GM10266 (cell line): ENCODE results near the gene RAB3IL1.
"Not testable (repeated sequence)": the region's sequence is repeated elsewhere in the genome, so short reads cannot be mapped to it uniquely, and the experiment has no call there.

ENCODE experiments used
- DNase-seq: peaks from one replicate; pipeline ENCODE4 v3.0.0; 2012; ENCODE audit errors: extremely low spot score
- TF ChIP-seq, protein P1 (sequence below): IDR thresholded peaks from 2 replicates; pipeline ENCODE4 v1.5.1; 2012; ENCODE audit warnings: mild to moderate bottlenecking, low read depth; ENCODE audit not compliant: control insufficient read depth, insufficient read depth; ENCODE audit errors: missing control alignments

The RAB3IL1 gene

DNA sequence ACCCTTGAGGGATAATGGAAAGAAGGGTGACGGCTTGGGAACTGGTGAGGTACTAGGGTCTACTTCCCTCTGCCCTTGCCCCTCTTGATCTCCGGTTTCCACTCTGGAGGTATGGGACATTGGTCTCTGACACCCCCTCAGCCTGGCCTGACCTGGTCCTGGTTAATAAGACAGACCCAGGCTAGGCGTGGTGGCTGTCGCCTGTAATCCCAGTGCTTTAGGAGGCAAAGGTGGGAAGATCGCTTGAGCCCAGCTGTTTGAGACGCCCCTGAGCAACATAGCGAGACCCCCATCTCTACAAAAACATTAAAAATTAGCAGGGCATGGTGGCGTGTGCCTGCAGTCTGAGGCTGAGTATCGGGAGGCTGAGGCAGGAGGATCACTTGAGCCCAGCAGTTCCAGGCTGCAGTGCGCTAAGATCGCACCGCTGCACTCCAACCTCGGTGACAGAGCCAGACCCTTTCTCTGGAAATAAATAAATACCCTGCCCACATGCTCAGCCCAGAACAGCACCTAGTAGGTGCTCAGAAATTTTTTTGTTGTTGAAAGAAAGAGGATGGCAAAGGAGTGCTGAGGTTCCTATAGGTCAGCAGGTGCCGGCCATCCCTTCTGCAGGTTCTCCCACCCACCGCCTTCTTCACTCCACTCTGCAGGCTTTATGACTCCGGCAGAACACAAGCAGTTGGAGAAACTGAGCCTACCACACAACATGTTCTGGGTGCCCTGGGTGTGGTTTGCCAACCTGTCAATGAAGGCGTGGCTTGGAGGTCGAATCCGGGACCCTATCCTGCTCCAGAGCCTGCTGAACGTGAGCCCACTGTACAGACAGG, 39.0 kb upstream of the RAB3IL1 start:
- TF ChIP-seq, protein P1, sequence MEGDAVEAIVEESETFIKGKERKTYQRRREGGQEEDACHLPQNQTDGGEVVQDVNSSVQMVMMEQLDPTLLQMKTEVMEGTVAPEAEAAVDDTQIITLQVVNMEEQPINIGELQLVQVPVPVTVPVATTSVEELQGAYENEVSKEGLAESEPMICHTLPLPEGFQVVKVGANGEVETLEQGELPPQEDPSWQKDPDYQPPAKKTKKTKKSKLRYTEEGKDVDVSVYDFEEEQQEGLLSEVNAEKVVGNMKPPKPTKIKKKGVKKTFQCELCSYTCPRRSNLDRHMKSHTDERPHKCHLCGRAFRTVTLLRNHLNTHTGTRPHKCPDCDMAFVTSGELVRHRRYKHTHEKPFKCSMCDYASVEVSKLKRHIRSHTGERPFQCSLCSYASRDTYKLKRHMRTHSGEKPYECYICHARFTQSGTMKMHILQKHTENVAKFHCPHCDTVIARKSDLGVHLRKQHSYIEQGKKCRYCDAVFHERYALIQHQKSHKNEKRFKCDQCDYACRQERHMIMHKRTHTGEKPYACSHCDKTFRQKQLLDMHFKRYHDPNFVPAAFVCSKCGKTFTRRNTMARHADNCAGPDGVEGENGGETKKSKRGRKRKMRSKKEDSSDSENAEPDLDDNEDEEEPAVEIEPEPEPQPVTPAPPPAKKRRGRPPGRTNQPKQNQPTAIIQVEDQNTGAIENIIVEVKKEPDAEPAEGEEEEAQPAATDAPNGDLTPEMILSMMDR: no peak
- DNase-seq: no peak

DNA sequence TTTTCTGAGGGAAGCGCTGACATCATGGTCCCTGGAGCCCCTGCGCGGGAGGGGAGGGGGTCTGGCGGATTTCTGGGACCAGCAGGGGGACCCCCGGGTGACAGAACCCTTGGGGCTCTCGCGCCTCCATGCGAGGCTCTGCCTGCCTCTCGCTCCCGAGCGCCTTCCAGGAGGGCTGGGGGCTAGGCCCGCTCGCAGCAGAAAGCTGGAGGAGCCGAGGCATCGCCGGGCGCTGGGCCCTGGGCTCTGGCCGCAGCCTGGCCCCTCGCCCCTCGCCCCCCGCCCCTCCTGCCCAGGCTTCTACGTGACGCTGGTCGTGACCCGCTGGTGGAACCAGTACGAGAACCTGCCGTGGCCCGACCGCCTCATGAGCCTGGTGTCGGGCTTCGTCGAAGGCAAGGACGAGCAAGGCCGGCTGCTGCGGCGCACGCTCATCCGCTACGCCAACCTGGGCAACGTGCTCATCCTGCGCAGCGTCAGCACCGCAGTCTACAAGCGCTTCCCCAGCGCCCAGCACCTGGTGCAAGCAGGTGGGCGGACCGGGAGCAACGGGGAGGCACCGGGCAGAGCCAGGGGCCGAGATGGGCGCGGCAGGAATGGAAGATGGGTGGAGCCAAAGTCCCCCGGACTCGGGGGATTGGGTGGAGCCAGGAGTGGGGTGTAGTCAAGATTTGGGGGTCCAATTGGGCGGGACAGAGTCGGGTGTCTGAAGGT, 38.2 kb upstream of the RAB3IL1 start:
- TF ChIP-seq, protein P1: no peak
- DNase-seq: no peak

DNA sequence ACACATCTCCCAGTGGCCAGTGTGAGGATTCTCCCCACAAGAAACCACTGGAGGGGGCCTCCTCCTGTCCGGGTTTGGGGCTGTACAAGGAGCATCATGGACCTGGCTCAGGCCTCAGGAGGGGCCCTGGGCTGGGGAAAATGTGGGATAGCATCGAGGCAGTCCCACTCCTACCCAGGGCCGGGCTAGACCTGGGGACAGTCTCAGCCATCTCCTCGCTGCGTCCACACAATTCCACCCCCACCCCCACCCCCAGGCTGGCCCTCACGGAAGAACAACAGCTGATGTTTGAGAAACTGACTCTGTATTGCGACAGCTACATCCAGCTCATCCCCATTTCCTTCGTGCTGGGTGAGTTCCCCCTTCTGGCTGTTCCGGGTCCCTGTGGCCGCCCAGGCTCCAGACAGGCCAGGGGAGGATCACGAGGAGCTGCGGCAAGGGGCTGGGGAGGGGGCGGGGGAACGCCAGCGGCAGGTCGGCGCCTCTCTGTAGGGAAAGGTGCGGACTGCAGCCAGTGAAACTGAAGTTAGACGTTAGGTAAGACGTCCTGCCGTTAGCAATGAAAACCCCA, 37.6 kb upstream of the RAB3IL1 start:
- TF ChIP-seq, protein P1: no peak
- no peak for DNase-seq

DNA sequence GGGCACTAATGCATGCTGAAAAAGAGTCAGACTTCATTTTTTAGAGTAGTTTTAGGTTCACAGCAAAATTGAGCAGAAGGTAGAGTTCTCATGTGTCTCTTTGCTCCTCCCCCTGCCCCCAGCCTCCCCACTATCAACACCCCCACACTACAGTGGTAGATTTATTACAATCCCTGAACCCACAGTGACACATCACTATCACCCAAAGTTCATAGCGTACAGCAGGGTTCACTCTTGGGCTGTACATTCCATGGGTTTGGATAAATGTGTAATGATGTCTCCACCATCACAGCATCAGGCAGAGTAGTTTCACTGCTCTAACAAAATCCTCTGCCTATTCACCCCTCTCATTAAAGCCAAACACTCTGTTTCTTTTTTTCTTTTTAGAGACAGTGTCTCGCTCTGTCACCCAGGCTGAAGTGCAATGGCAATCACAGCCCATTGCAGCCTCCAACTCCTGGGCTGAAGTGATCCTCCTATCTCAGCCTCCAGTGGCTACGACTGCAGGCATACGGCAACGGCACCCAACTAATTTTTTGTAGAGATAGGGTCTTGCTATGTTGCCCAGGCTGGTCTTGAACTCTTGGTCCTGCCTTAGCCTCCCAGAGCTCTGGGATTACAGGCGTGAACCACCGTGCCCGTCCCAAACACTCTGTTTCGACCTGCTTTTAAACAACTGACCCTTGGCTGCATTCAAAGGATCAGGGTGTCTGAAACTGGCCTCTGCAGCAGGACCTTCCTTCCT, 36.9 kb upstream of the RAB3IL1 start:
- TF ChIP-seq, protein P1: no peak
- DNase-seq: no peak

DNA sequence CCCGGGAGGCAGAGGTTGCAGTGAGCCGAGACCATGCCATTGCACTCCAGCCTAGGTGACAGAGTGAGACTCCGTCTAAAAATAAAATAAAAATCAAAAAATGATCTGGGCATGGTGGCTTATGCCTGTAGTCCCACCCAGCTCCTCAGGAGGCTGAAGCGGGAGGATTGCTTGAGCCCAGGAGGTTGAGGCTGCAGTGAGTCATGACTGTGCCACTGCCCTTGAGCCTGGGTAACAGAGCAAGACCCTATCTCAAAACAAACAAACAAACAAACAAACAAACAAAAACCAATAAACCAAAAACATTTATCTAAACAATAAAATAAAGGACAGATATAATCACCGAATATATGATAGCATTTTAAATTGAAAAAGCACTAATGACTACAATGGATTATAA, 36.3 kb upstream of the RAB3IL1 start:
- not testable (repeated sequence) for DNase-seq

DNA sequence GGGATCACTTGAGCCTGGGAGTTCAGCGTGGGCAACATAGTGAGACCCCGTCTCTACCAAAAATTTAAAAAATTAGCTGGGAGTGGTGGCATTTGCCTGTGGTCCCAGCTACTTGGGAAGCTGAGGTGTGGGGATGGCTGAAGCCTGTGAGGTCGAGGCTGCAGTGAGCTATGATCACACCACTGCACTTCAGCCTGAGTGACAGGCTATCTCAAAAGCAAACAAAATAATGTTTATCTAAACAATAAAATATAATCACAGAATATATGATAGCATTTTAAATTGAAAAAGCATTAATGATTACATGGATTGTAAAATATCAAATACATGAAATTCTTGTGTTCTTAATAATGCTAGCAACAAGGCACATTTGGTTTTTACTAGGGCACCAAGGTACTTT, 35.5 kb upstream of the RAB3IL1 start:
- TF ChIP-seq, protein P1: no peak
- DNase-seq: no peak

DNA sequence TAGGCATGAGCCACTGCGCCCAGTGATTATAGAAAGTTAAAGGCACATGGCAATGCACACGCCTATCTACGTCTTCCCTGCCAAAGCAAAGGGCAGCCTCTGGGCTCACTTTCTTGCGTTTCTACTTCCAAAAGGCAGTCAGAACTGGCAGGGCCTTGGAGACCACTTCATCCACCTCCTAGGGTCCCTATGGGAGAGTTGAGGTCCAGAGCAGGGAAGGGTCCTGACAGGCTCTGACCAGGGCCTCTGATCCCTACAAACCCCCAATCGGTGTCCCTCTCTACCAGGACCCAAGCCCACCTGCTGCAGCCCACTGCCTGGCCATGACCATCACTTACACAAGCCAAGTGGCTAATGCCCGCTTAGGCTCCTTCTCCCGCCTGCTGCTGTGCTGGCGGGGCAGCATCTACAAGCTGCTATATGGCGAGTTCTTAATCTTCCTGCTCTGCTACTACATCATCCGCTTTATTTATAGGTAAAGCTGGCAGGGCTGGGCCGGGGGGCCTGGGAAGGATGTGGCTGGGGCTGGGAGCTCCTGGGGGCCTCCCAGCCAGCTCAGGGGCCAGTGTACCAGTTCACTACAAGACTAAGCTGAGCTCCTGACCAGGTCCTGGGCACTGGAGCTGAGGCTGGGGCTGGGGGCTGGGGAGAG, 34.2 kb upstream of the RAB3IL1 start:
- TF ChIP-seq, protein P1: no peak
- DNase-seq: no peak
